Esophagus squamous epithelium (tissue), 5 donors: ENCODE results near the gene APOC3. TPM values are rescaled to one million over a fixed set of nuclear protein-coding genes. Genes with fewer than 3 reads are reported as not detected.

Experiments
- DNase-seq: peaks from one replicate; lab custom pipeline; 2025; lab: John Stamatoyannopoulos, UW
- H3K27ac ChIP-seq, 4 donors: fragments of 200-600 bp; sonication (generic); one replicate each; pipeline ENCODE4 v1.5.1; 2016 to 2019; ENCODE audit warnings: mild to moderate bottlenecking in 1 of 4
- H3K27me3 ChIP-seq, 4 donors: fragments of 200-600 bp; sonication (generic); 1 replicate in 3 of 4; 2 replicates in 1 of 4; pipeline versions ENCODE4 v1.5.1 to v1.6.0; 2017 to 2021; ENCODE audit warnings: antibody characterized with exemption in 1 of 4
- H3K36me3 ChIP-seq, 3 donors: fragments of 200-600 bp; sonication (generic); one replicate each; pipeline ENCODE4 v1.5.1; 2016 to 2019
- H3K4me1 ChIP-seq, 3 donors: fragments of 200-600 bp; sonication (generic); one replicate each; pipeline ENCODE4 v1.5.1; 2017 to 2019
- H3K4me3 ChIP-seq, 4 donors: fragments of 200-600 bp; sonication (generic); 1 replicate in 3 of 4; 2 replicates in 1 of 4; pipeline ENCODE4 v1.5.1; 2016 to 2019; ENCODE audit warnings: mild to moderate bottlenecking in 2 of 4, moderate library complexity in 1 of 4
- H3K9me3 ChIP-seq, 3 donors: fragments of 200-600 bp; sonication (generic); one replicate each; pipeline ENCODE4 v1.5.1; 2016 to 2019
- CTCF ChIP-seq, 6 experiments: fragments of 450-650 bp in 4 of 6; fragments of 200-600 bp in 2 of 6; sonication (generic) in 2 of 6; IDR thresholded peaks; one replicate each; pipeline ENCODE4 v1.5.1; 2016 to 2019; ENCODE audit warnings: antibody characterized with exemption in 6 of 6, mild to moderate bottlenecking in 4 of 6, moderate library complexity in 4 of 6
- POLR2A ChIP-seq, 4 donors: fragments of 450-650 bp; IDR thresholded peaks; one replicate each; pipeline ENCODE4 v1.6.1; 2017; ENCODE audit warnings: antibody characterized with exemption in 4 of 4, mild to moderate bottlenecking in 4 of 4, moderate library complexity in 3 of 4
- WGBS, 2 donors: methylation state at CpG; one replicate each; pipeline ENCODE4 v1.1.5; 2018; 5-methylcytosine and 5-hydroxymethylcytosine counted together
- intact Hi-C: fragments of 100-400 bp; cut with DNase I; formaldehyde crosslinking; loops from one replicate; pipeline ENCODE4 v1.15.0; 2022
- total RNA-seq, 4 donors: library from RNA; depleted of rRNA; stranded (reverse); fragments of >200 nt; gene quantifications; one replicate each; pipeline ENCODE4 v1.1.0, GENCODE V29; 2016
- donor health status: DM: yes; HTN: yes; CAD: no.

The APOC3 gene
- total RNA-seq, 4 donors from 2014 or later = not detected

GRCh38 chr11:116825854-116826750 lies 3.6 kb upstream of the APOC3 start:
- DNase-seq = no peak
- Histone ChIP-seq H3K36me3 (no peaks in the 10 kb centered on the region), H3K27ac (no peak overlapping the region), H3K4me1 (no peaks in the 10 kb centered on the region), H3K9me3 (no peaks in the 10 kb centered on the region), H3K4me3 (no peak overlapping the region), H3K27me3 (no peaks in the 10 kb centered on the region)
- no peak for TF ChIP-seq CTCF (IDR thresholded peaks at IDR 0.05)
- TF ChIP-seq POLR2A (IDR thresholded peaks at IDR 0.05) = no peak
- intact Hi-C loops = no loop called here
- whole genome bisulfite sequencing, 2 donors = 56 to 70% methylated on average over 3 to 13 of the region's 22 CpGs

GRCh38 chr11:116826751-116827431 lies 2.8 kb upstream of the APOC3 start:
- H3K4me3 ChIP-seq = no peak overlapping the region
- H3K27ac ChIP-seq = no peak overlapping the region
- intact Hi-C loops = no loop called here
- no peaks in the 10 kb centered on the region for H3K9me3 ChIP-seq
- WGBS, 2 donors = 68 to 100% methylated on average over 1 to 9 of the region's 9 CpGs
- H3K4me1 ChIP-seq = no peaks in the 10 kb centered on the region
- DNase-seq = no peak
- no peaks in the 10 kb centered on the region for H3K27me3 ChIP-seq
- no peaks in the 10 kb centered on the region for H3K36me3 ChIP-seq
- TF ChIP-seq POLR2A (IDR thresholded peaks at IDR 0.05) (no peak), CTCF (IDR thresholded peaks at IDR 0.05) (no peak)

GRCh38 chr11:116827461-116827860 lies 2.2 kb upstream of the APOC3 start:
- H3K4me1 ChIP-seq = no peaks in the 10 kb centered on the region
- intact Hi-C loops = no loop called here
- H3K27ac ChIP-seq = no peak overlapping the region
- 95 to 96% methylated on average over 4 of the region's 6 CpGs for WGBS, 2 donors
- TF ChIP-seq CTCF (IDR thresholded peaks at IDR 0.05) = no peak
- no peak for TF ChIP-seq POLR2A (IDR thresholded peaks at IDR 0.05)
- no peak overlapping the region for H3K4me3 ChIP-seq
- no peaks in the 10 kb centered on the region for H3K36me3 ChIP-seq
- no peak for DNase-seq
- H3K9me3 ChIP-seq = no peaks in the 10 kb centered on the region
- no peaks in the 10 kb centered on the region for H3K27me3 ChIP-seq

GRCh38 chr11:116828632-116829524 lies 829 bp upstream of the APOC3 start:
- Histone ChIP-seq H3K9me3 (no peaks in the 10 kb centered on the region), H3K27ac (no peak overlapping the region), H3K36me3 (no peaks in the 10 kb centered on the region), H3K4me1 (no peaks in the 10 kb centered on the region), H3K4me3 (no peak overlapping the region), H3K27me3 (no peaks in the 10 kb centered on the region)
- WGBS, 2 donors = 56 to 77% methylated on average over 4 to 14 of the region's 16 CpGs
- no peak for DNase-seq
- TF ChIP-seq POLR2A (IDR thresholded peaks at IDR 0.05) (no peak), CTCF (IDR thresholded peaks at IDR 0.05) (no peak)
- intact Hi-C loops = no loop called here
